RWPE1 (cell line): ENCODE data around the gene SMYD3.

ENCODE experiments used
- CTCF ChIA-PET: fragments of 350-600 bp; sonication (Branson Sonifier 250); formaldehyde crosslinking; extraction: SDS; loops from one replicate; lab custom pipeline; 2021; lab: Yijun Ruan, JAX
- POLR2A ChIA-PET: fragments of 400-600 bp; formaldehyde crosslinking; extraction: SDS; loops from one replicate; lab custom pipeline; 2020; ENCODE audit warnings: antibody characterized with exemption; ENCODE audit not compliant: low non-redundant PET; lab: Yijun Ruan, JAX
- DNase-seq: peaks from one replicate; pipeline ENCODE4 v3.0.0; 2012; ENCODE audit warnings: low spot score
- H3K27ac ChIP-seq: fragments of 450-650 bp; 2 replicates; pipeline ENCODE4 v1.5.1; 2017
- TF ChIP-seq, protein P1 (sequence below): fragments of 450-650 bp; conservative IDR thresholded peaks from 2 replicates; pipeline ENCODE4 v1.5.1; 2017; ENCODE audit warnings: low read depth, mild to moderate bottlenecking

Gene SMYD3

DNA sequence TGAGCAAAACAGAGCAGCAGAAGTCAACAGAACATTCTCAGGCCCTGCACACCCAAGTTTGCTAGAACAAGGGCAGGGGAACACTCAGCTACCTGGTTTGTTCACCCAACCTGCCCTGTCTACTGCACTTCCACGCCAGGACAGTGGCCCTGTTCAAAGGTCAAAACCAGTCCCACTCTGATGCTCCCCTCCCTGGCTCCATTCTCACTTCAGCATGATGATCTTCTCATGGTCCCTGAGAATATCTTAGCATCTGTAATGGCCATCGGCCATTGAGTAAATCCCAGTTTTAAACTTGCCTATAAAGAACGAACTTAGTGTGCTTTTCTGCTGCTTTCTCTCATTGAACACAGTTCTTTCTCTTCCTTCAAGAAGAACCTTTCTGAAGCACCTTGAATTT lies 293.6 kb downstream of the SMYD3 start:
- CTCF ChIA-PET = no interaction called here
- POLR2A ChIA-PET = no interaction called here
- DNase-seq = no peak
- TF ChIP-seq, protein P1, sequence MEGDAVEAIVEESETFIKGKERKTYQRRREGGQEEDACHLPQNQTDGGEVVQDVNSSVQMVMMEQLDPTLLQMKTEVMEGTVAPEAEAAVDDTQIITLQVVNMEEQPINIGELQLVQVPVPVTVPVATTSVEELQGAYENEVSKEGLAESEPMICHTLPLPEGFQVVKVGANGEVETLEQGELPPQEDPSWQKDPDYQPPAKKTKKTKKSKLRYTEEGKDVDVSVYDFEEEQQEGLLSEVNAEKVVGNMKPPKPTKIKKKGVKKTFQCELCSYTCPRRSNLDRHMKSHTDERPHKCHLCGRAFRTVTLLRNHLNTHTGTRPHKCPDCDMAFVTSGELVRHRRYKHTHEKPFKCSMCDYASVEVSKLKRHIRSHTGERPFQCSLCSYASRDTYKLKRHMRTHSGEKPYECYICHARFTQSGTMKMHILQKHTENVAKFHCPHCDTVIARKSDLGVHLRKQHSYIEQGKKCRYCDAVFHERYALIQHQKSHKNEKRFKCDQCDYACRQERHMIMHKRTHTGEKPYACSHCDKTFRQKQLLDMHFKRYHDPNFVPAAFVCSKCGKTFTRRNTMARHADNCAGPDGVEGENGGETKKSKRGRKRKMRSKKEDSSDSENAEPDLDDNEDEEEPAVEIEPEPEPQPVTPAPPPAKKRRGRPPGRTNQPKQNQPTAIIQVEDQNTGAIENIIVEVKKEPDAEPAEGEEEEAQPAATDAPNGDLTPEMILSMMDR = no peak
- H3K27ac ChIP-seq = no peak overlapping the region

DNA sequence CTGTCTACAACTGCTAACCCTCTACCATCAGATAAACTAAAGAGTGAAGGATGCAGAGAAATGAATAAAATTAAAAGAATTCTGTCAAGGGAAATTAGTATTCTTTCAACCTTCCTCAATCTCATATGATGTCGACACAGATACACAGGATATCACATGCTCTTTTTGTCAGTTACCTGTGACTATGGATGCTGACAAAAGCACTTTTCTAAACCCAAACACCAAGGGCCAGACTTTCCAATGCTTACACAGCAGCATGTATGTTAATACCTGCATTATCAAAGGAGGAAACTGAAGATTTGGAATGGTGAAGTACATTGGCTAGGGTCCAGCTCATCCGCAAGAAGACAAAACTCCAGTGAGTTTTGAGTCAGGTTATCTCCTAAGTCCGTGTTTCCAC lies 294.0 kb downstream of the SMYD3 start:
- CTCF ChIA-PET = interaction anchor here (0.6 kb wide), 1 partner anchor 280 kb away, joined by 3 read pairs; no protein-coding TSS in a partner anchor
- DNase-seq = no peak
- POLR2A ChIA-PET = no interaction called here
- H3K27ac ChIP-seq = no peak overlapping the region
- TF ChIP-seq, protein P1 = no peak

- ChIA-PET CTCF (no interaction called here), POLR2A (no interaction called here)
- H3K27ac ChIP-seq = no peak overlapping the region
- TF ChIP-seq, protein P1 = no peak
- no peak for DNase-seq
Observed at GRCh38 chr1:246212013-246212412, 295.1 kb downstream of the SMYD3 start.

GRCh38 chr1:246210756-246211155 lies 296.3 kb downstream of the SMYD3 start:
- no peak overlapping the region for H3K27ac ChIP-seq
- ChIA-PET CTCF (no interaction called here), POLR2A (no interaction called here)
- TF ChIP-seq, protein P1 = no peak
- no peak for DNase-seq

- ChIA-PET CTCF (no interaction called here), POLR2A (no interaction called here)
- TF ChIP-seq, protein P1 = no peak
- no peak for DNase-seq
- no peak overlapping the region for H3K27ac ChIP-seq
Observed at GRCh38 chr1:246208105-246208504, 299.0 kb downstream of the SMYD3 start.

DNA sequence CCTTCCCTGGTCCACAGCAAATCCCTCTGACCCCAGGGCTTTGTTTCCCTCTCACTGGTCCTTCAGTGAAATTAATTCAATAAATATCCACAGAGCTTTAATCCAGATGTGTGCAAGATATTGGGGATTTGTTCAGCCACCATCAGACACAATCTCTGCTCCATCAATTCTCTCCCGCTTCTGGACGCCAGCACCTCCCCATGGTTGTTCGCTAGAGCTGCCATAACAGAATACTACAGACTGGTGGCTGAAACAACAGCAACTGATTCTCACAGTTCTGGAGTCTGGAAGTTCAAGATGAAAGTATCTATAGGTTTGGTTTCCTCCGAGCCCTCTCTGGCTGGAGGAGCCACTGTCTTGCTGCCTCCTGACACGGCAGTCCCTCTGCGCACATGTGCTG lies 303.9 kb downstream of the SMYD3 start:
- H3K27ac ChIP-seq = no peak overlapping the region
- no peak for DNase-seq
- POLR2A ChIA-PET = no interaction called here
- TF ChIP-seq, protein P1 = no peak
- CTCF ChIA-PET = no interaction called here

- POLR2A ChIA-PET = no interaction called here
- CTCF ChIA-PET = no interaction called here
- H3K27ac ChIP-seq = no peak overlapping the region
- no peak for DNase-seq
- TF ChIP-seq, protein P1 = no peak
Observed at GRCh38 chr1:246200738-246201137, 306.3 kb downstream of the SMYD3 start.
